DLD1 (cell line): ENCODE results near the gene CBLC.

Experiments used
- in situ Hi-C: cut with HindIII; loops from 2 replicates; pipeline ENCODE4 v1.10.0; 2017; ENCODE audit warnings: low sequenced_read_pairs

CBLC gene

DNA sequence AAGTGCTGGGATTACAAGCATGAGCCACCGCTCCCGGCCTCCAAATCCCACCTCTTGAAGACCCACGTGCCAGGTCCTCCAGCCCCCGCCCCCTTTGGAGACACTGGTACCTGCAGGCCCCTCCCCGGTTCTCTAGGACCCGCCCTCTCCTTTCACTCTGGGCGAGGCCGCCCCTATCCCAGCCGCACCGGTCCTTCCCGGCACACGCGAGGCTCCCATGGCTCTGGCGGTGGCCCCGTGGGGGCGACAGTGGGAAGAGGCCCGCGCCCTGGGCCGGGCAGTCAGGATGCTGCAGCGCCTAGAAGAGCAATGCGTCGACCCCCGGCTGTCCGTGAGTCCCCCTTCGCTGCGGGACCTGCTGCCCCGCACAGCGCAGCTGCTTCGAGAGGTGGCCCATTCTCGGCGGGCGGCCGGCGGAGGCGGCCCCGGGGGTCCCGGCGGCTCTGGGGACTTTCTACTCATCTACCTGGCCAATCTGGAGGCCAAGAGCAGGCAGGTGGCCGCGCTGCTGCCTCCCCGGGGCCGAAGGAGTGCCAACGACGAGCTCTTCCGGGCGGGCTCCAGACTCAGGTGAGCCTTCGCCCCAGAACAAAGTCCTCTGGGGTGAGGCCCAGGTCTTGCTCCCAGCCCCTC is at the start of gene CBLC:
Gene CBLC, plus strand, starts transcription at position 176 of the 633 bp plus-strand sequence. Its CDS starts 42 bp downstream, at position 218.
- in situ Hi-C loops = no loop called here

GRCh38 chr19:44728178-44728577 is 49.5 kb upstream of the CBLC start:
- in situ Hi-C loops = no loop called here

GRCh38 chr19:44729516-44730033 is 48.1 kb upstream of the CBLC start:
- in situ Hi-C loops = no loop called here

DNA sequence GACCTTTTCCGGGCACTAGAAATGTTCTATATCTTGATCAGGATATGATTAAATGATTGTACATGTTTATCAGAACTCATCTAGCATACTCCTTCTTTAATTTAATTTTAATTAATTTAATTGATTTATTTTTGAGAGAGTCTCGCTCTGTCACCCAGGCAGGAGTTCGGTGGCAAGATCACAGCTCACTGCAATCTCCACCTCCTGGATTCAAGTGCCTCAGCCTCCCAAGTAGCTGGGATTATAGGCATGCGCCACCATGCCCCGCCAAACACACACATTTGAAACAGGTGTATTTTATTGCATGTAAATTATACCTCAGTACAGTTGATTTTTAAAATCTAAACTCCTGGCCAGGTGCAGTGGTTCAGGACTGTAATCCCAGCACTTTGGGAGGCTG is 46.6 kb upstream of the CBLC start:
- in situ Hi-C loops = no loop called here

GRCh38 chr19:44731622-44732021 is 46.1 kb upstream of the CBLC start:
- in situ Hi-C loops = no loop called here

DNA sequence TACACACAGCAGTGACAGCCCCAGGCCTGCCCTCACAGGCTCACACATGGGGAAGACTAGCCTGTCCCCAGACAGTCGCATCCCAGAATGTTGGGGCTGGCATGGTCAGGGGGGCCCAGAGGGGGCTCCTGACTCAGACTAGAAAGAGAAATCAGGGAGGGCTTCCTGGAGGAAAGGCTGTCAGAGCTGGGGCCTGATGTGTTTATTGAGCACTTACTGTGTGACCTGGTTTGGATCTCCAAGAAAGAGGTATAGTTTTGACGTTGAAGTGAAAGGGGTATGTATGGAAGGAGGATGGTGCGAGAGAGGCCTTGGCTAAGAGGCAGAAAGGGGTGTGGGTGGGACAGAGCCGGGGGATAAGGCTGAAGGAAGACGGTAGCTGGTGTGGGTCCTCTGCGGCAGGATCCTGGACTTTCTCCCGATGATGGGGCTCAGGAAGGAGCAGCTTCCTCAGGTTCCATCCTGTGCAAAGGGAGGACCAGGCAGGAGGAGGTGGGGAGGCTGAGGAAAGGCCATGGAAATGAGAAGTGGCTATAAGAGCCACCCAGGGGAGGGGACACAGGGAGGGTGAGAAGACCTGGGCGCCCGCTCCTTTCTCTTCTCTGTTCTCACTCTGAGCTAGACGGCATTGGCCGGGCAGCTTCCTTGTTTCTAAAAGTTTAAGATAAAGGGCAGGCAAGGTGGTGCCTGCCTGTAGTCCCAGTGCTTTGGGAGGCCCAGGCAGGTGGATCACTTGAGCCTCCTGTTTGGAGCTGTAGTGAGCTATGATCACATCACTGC is 45.3 kb upstream of the CBLC start:
- in situ Hi-C loops = no loop called here

DNA sequence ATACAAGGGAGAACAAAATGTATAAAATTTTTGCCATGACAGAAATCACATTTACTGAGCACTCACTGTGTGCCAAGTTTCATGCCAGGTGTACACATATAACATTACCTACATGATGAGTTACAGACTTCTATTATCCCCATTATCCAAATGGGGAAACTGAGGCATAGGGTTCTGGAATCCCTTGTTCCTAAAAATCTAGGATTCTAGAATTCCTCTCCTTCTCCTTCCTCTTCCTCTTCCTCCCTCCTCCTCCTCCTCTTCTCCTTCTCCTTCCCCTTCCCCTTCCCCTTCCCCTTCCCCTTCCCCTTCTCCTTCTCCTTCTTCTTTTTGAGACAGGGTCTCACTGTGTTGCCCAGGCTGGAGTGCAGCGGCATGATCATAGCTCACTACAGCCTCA is 43.3 kb upstream of the CBLC start:
- in situ Hi-C loops = no loop called here

GRCh38 chr19:44735011-44735410 is 42.7 kb upstream of the CBLC start:
- in situ Hi-C loops = no loop called here

DNA sequence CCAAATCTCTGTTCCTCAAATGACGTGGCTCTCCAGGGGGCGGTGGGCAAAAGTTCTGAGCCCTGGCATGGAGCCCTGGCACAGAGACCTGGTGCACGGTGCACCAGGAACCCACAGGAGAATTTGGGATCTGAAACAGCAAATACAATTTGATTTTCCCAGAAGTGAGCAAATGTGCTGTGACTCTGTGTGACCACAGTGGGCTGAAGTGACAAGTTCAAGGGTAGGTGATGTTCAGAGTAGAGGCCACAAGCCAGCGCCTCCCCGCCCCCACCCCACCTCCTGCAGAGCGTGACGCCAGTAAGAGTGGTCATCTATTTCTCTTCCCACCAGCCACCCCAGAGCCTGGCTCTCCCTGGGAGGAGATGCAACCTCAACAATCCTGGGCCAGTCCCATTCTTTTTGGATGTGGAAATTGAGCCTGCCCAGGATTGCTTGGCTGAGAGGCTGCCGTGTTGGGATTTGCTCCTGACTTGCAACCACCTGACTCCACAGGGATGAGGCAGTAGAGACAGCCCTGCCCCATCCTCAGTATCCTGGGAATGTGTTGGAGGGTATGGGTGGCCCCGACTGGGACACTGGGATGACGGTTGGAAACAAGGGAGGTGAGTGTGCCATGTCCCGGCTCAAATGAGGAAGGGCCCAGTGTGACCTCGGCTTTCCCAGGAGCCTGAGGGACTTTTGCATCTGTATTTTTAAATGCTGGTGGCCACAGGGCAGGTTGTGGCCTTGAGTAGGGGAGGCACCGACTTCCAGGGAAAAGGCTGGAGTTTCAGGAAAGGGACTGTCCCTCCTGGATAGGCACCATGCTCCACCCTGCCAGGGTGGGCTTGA is 40.2 kb upstream of the CBLC start:
- in situ Hi-C loops = no loop called here

DNA sequence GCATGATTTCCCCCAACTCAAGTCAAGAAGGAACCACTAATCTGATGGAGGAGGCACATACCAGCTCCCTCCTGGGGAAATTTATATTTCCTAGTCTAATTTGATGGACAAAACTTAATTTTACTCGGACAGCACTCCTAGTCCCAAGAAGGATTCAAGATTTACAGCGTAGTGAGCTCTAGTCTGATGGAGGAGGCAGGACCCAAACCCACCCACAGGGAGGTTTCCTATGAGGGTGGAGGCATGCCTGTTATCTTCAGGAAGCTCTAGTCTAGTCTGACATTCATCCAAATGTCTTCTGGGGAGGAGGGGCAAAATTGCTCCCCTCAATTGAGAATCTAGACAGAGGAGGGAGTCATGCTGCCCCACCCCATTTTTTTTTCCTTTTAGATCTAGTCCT is 39.6 kb upstream of the CBLC start:
- in situ Hi-C loops = no loop called here

DNA sequence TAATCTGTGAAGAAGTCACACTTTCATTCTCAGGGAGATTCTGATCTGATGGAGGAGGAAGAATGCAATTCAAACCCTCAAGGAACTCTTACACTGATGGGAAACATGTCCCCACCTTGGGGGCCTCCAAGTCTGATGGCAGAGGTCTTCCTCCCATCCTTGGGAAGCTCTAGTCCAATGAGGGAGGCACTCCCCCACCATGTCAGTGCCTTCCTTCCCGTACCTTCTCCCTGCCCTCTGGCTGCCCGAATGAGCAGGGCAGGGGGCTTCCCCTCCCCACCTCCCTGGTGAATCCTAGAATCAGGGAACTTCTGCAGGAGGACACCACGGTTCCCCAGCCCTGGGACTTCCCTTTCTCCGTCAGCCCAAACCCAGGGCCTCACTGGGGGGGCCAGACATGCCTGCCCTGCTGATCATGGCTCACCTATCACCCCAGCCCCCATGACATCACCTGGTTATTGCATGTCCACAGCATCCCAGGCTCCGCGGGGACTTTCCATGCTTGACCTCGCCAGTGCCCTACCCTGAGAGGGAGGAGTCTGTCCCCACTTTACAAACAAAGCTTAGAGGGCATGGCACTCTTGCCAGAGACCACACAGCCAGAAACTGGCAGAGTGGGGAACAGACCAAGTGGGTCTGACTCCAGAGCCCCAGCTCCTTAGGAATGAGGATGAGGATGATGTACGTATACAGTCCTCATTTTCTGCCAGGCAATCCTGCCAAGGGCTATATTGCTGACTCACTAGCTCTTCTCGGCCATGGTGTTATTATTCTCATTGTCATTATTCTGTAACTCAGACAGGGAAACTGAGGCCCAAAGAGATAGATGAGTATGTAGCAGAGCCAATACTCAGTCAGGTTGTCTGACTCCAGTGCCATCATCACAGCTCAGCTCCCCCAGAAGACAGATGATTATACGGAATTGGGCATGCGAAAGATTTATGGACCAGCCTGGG is 38.8 kb upstream of the CBLC start:
- in situ Hi-C loops = no loop called here

- in situ Hi-C loops = no loop called here
These were observed 37.3 kb upstream of the CBLC start for GRCh38 chr19:44740351-44740824.

GRCh38 chr19:44741258-44741731 is 36.4 kb upstream of the CBLC start:
- in situ Hi-C loops = no loop called here

GRCh38 chr19:44741841-44742329 is 35.8 kb upstream of the CBLC start:
- in situ Hi-C loops = no loop called here

DNA sequence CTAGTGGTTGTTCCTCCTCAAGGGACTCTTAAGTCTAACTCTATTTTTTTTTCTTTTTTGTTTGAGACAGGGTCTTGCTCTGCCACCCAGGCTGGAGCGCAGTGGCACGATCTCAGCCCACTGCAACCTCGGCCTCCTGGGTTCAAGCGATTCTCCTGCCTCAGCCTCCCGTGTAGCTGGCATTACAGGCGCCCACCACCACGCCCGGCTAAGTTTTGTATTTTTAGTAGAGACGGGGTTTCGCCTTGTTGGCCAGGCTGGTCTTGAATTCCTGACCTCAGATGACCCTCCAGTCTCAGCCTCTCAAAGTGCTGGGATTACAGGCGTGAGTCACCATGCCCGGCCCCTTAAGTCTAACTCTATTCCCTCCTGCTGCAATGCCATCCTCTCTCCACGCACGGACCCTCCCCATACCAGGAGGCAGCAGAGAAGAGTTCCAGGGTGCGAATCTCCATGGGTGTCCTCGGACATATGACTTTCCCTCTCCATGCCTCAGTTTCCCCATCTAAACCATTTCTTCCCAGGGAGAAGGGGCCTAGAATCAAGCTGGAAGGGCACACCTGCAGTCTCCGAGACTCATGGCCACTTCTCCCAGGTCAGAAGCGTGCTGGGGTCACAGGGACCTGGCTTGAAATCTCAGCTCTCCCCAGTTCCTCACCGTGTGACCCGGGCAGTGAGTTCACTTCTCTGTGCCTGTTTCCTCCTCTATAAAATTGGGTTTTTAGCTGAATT is 35.2 kb upstream of the CBLC start:
- in situ Hi-C loops = no loop called here

- in situ Hi-C loops = no loop called here
These were observed 32.8 kb upstream of the CBLC start for GRCh38 chr19:44744871-44745332.

GRCh38 chr19:44745341-44745831 is 32.3 kb upstream of the CBLC start:
- in situ Hi-C loops = no loop called here

DNA sequence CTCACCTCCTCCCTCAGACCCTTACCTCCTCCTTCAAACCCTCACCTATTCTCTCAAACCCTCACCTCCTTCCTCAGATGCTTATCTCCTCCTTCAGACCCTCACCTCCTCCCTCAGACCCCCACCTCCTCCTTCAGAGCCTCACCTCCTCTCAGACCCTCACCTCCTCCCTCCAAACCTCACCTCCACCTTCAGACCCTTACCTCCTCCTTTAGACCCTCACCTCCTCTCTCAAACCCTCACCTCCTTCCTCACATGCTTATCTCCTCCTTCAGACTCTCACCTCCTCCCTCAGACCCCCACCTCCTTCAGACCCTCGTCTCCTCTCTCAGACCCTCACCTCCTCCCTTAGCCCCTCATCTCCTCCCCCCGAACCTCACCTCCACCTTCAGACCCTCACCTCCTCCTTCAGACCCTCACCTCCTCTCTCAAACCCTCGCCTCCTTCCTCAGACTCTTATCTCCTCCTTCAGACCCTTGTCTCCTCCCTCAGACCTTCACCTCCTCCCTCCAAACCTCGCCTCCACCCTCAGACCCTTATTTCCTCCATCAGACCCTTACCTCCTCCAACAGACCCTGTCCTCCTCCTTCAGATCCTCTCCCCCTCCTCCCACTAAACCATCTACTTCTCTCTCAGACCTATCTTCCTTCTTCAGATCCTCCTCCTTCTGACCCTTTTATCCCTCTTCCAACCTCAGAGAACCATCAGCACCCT is 31.6 kb upstream of the CBLC start:
- in situ Hi-C loops = no loop called here
